GM18511 (cell line): ENCODE data around the gene BPIFB6.

Source experiments
- ATAC-seq: cut with Tn5 transposase; IDR thresholded peaks from one replicate; pipeline ENCODE4 v1.9.1; 2021; ENCODE audit warnings: mild to moderate bottlenecking, moderate library complexity; ENCODE audit not compliant: unreplicated experiment

Gene BPIFB6

DNA sequence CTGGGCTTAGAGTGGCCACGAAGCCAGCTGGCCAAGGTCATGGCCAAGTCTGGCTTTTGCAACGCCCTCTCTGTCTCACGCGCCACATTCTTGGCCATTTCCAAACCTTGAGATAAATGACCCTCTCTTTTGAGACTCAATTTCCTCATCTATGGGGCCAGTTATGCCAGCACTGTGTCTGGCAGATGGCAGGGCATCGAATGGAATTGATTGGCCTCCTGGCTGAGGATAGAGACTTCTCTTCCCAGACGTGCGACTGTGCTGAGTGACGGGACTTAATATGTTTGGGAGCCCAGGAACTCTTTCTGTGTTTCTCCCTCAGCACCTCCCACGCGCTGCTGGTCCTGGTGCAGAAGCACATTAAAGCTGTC, 16.3 kb upstream of the BPIFB6 start:
- no peak for ATAC-seq

DNA sequence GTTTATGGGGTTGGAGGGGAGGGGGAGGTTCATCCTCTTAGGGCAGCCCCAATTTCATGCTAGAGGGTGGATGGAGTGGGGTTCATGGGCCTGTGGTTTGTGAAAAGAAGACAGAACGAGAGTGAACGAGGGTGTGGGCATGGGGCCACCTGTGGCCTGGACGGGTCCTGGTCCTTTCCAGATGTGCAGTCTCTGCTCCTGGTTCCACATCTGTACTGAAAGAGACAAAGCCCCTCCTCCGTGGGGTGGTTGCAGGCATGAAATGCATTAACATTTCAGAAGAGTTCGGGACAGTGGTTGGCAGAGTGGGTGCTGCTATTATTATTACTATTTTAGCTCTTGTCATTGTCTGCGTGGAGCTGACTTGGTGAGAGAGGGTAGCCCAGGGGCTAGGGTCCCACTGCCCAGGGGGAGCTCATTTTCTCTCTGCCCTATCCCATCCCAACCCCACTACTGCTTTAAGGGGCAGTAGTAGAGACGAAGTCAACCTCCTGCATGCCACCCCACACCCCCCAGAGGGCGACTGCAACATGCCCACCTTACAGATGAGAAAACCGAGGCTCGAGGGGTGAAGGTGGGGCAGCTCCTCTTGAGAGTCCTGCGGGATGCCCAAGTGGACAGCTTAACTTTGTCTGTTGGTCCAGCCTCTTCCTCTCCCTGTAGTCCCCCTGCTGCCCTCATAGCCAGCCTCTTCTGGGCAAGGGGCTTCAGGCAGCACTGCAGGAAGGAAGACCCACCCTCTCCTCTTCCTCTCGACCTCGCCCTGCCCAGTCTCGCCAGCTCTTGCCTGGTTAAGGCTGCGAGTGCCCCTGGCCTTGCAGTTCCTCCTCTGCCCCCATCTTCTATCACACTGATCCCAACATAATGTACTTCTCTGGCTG, 15.5 kb upstream of the BPIFB6 start:
- ATAC-seq: no peak

DNA sequence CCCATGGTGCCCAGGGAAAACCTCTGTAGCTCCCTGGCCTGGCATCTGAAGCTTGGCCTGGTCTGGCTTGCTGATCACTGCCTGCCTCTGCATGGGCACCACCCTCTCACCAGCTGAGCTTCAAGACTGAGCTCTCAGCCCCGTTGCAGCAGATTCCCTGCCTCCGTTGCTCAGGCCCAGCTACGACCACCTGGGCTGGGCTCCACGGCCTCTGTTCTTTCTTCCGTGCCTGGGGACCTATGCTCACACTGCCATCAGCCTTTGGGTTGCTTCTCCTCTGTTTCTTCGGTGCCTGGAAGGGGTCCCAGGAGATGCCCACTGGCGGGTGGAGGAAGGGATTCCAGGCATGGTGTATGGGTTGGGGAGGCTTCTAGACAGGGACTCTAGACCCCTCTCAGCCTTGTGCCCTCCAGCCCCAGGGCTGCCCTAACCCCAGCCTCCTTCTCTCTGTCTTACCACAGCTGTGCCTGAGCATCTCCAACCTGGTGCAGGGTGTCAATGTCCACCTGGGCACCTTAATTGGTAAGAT, 14.8 kb upstream of the BPIFB6 start:
- ATAC-seq: no peak

GRCh38 chr20:33017542-33017941, 13.9 kb upstream of the BPIFB6 start:
- no peak for ATAC-seq

- ATAC-seq: no peak
These were observed 13.1 kb upstream of the BPIFB6 start for GRCh38 chr20:33018169-33018931.

DNA sequence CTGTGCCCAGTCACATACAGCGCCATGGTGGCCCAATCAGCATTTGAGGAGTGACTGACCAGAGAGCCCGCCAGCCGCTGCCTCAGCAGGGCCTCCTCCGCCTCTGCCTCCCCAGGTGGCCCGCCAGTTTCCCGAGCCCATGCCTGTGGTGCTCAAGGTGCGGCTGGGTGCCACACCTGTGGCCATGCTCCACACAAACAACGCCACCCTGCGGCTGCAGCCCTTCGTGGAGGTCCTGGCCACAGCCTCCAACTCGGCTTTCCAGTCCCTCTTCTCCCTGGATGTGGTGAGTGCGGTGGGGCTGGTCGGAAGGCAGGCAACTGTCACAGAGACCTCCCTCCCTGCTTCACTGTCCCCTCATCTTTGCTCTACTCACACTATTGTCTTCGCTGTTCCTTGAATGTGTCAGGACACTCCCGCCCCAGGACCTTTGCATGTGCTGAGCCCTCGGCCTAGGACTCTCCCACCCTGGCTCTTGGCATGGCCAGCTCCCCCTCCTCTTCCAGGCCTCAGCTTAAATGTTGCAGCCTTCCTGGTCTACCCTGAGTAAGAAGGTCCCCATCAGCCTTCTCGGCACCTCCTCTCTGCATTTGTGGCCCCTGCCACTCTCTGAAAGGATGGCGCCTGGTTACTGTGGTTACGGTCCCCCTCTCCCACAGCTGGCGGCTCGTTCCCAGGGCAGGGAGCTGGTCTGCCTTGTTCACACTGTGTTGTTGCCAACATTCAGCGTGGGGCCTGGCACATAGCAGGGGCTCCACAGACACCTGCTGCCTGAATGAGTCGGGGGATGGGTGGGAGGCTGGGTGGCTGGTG, 11.8 kb upstream of the BPIFB6 start:
- ATAC-seq: no peak

DNA sequence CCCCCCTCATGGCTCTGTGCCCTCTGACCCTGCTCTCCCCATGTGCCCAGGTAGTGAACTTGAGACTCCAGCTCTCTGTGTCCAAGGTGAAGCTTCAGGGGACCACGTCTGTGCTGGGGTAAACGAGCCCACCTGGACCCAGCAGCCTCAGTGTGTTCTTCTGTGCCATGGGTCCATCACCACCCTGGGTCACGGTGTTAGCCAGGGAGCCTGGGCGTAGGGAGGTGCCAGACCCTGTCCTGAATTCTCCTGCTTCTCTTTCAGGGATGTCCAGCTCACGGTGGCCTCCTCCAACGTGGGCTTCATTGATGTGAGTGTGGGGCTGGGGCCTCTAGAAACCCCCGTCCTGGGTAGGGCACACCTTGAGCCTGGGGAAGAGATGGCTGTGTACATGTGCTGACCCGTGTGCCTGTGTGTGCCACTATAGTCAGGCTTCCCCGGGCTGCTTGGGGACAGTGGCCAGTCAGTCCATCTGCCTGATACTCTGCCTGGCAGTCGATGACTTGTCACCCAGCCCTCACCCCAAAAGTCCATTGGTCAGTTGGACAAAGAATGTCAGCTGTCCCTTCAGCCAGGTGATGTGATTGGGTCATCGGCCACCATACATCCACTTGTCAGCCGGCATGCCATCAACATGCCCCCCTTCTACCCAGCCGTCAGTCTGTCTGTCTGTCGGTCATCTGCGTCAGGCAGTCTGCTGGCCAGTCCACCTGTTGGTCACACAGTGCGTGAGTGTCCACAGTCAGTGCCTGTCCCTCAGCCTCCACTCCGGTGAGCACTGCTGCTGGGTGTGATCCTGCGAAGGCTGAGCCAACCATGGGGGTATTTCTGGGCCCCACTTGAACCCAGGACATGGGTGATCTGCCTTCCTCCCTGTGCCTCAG, 10.9 kb upstream of the BPIFB6 start:
- ATAC-seq: no peak

GRCh38 chr20:33021879-33022278, 9.6 kb upstream of the BPIFB6 start:
- no peak for ATAC-seq

DNA sequence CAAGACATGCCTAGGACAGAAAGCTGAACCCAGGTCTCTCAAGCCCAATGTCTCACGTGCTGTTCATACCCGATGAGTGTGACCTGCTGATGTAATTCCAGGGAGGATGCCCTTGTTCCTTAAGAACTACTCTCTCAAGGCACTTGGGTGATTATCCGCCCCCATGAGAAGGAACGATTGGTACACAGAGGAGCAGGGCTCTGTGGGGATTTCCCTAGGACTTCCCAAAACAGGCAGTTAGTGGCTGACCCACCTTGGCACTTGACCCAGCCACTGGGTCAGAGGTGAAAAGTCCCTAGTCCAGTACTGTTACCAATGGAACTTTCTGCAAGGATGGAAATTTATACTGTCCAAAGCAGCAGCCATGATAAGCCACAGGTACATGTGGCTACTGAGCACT, 9.2 kb upstream of the BPIFB6 start:
- ATAC-seq: no peak

GRCh38 chr20:33022694-33023438, 8.6 kb upstream of the BPIFB6 start:
- no peak for ATAC-seq

GRCh38 chr20:33023439-33024242, 7.8 kb upstream of the BPIFB6 start:
- ATAC-seq: no peak

GRCh38 chr20:33024243-33024560, 7.2 kb upstream of the BPIFB6 start:
- no peak for ATAC-seq

DNA sequence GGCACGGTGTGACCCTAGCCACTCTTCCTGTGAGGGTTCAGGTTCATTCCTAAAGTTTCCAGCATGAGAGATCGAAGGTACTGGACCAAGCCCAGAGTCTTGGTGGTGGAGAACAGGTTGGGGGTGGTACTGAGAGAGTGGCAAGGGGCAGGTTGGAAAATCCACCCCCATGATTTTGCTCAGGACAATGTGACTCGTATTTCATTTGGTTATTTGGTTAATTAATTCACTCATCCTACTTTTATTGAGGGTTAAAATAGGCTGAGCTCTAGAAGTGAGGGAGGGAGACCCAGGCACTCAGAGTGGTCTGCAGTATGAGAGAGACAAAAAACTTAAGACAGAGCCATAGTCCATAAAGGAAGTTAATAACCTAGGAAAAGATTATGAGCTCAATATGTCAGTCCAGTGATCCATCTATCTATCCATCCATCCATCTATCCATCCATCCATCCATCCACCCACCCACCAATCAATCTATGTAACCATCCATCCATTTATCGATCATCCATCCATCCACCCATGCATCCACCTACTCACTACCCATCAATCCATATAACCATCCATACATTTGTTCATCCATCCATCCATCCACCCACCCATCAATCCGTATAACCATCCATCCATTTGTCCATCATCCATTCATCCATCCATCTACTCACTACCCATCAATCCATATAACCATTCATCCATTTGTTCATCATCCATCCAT, 6.7 kb upstream of the BPIFB6 start:
- no peak for ATAC-seq

DNA sequence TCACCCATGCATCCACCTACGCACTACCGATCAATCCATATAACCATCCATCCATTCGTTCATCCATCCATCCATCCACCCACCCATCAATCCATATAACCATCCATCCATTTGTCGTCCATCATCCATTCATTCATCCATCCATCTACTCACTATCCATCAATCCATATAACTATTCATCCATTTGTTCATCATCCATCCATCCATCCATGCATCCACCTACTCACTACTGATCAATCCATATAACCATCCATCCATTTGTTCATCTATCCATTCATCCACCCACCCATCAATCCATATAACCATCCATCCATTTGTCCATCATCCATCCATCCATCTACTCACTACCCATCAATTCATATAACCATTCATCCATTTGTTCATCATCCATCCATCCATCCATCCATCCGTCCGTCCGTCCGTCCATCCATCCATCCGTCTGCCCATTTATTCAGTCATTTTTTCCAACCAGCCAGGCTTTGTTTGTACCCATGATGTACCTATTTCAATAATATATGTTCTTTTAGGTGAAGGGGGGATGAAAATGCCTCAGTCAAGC, 6.1 kb upstream of the BPIFB6 start:
- no peak for ATAC-seq

GRCh38 chr20:33026072-33026778, 5.2 kb upstream of the BPIFB6 start:
- no peak for ATAC-seq

DNA sequence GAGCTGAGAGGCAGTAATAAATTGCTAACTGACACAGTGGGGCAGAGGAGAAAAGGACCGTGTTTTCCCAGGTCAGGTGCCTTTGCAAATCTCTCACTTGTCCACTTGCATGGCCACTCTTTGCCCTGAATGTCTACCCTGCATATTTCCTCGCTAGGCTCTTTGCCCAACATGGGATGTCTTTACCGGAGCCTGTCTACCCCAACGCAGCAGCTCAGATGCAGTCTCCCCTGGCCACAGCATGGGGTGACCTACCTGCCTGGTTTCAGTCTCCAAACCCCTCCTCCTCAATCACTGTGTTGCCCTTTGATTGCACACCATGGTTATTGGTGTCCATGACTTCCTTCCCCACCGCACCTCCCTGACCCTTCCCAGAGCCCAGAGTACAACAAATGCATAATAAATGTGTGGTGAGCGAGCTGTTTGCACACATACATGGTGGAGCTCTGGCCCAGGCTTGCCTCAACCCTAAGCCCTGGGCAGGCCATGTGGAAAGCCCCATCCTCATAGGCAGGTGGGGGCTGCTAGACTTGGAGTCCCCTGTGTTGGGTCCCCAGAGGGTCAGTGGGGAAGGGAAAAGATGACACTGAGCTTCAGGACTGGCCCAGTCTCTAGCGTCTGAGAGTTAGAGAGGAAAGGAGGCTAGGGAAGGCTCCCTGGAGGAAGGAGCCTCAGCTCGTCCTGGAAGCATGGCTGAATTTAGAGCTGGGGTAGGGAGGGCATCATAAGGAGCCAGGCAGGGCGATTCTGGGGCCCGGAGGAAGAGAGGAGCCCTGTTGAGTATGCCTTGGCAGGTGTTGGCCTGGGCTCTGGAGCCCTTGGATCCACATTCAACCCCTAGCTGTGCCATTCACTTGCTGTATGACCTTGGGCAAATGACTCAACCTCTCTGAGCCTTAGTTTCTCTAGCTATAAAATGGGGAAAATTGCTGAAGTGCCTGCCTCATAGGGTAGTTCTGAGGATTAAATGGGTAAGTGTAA, 4.4 kb upstream of the BPIFB6 start:
- ATAC-seq: no peak
